AG08395 (cell line): Measurements from ENCODE around the gene PLOD2.

Experiments
- DNase-seq: peaks from one replicate; pipeline ENCODE4 v3.0.0; 2012; ENCODE audit warnings: mixed read lengths, low spot score

PLOD2 gene

DNA sequence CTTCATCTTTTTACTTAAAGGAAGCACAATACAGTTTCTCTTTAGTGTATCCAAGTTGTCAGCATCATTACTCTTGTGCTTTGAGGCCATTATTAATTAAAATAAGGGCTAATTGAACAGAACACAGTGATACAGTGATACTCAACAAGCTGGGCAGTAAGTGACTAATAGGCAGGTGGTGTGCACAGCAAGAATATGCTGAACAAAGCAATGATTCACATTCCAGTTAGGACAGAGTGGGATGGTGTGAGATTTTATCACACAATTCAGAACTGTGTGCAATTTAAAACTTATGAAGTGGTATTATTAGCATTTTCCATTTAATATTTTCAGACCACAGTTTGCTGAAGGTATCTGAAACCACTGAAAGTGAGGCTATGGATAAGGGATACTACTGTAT is 116.9 kb downstream of the PLOD2 start:
- no peak for DNase-seq

DNA sequence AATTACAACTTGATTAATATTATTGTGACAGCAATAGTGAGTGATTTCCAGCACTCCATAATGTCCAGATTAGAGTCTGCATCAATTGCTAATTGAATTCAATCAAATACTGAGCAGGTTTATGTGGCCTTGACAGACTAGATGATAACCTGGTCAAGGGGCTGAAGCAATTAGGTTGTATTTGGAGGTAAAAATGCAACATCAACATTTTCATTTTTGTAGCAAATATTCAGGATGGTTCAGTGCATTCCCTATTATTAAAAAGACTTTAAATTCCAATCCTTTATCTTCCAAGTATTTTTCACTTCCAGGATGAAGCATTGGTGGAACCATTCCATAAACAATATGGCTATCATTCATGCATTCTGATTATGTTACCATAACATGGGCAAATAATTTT is 120.4 kb downstream of the PLOD2 start:
- no peak for DNase-seq

DNA sequence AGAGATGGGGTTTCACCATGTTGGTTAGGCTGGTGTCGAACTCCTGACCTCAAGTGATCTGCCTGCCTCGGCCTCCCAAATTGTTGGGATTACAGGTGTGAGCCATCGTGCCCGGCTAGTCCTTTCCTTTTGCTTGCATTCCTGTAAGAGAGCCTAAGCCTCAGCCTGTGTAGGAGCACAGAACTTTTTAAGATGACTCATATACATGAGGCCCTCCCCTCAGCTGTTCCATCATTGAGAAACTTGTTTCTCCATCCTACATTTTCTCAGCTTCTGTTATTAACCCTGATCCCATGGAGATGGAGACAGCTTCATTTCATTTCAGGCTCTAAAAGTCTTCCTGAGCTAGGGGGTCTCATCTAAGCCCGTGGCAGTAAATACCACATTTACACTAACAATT is 123.3 kb downstream of the PLOD2 start:
- DNase-seq, result peak; percentile 11

DNA sequence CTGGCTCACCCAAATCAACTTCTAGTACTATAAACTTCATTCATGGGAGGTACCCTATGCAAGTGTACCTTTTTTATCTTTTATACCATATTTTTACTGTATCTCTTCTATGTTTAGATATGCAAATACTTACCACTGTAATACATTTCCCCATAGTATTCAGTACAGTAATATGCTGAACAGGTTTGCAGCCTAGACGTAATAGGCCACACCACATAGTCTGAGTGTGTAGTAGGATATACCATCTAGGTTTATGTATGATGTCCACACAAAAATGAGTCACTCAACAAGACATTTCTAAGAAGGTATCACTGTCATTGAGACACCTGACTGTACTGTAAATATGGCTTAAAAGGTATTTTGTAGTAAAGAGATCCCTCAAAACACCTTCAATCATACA is 124.7 kb downstream of the PLOD2 start:
- DNase-seq, result no peak

DNA sequence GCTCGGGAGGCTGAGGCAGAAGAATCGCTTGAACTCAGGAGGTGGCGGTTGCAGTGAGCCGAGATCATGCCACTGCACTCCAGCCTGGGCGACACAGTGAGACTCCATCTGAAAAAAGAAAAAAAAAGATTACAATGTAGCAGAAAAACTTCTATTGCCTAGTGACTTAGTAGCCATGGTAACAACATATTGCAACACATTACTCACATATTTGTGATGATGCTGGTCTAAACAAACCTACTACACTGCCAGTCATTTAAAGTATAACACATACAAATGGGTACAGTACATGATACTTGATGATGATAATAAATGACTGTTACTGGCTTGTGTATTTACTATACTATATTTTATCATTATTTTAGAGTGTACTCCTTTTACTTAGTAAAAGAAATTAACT is 125.6 kb downstream of the PLOD2 start:
- DNase-seq, result peak; percentile 7

DNA sequence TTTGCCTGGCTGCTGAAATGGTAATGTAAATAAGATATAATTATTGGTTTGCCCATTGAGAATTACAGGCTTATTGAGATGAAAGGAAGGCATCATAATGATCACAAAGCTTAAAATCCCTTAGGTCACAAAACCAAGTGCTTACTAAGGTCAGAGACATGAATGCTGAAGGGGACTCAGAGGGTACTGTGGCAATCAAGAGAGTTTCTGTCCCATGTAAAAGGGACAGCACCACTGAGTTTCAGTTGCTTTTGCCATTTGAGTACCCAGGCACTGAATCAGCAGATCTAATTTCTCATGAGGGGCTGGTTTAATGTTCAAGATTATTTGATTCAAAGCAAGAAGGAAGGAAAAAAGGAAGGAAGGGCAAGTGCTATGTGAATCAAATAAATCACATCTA is 127.0 kb downstream of the PLOD2 start:
- no peak for DNase-seq

DNA sequence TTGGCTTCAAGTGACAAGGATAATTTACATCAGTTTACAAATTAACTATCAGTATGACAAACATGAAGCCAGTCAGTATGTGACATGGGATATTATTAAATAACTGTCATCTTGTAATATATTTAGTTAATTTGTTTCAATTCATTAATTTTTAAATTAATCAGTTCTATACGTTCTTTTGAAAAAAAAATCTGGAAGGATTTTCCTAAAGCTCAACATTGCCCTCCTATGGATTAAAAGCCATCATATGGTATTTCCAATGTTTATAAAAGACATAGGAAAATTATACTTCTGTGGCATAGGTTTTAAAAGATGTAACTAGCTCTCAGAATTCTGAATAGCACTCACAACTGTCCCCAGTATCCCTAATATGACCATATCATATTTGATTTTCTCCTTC is 134.4 kb downstream of the PLOD2 start:
- DNase-seq, result no peak

DNA sequence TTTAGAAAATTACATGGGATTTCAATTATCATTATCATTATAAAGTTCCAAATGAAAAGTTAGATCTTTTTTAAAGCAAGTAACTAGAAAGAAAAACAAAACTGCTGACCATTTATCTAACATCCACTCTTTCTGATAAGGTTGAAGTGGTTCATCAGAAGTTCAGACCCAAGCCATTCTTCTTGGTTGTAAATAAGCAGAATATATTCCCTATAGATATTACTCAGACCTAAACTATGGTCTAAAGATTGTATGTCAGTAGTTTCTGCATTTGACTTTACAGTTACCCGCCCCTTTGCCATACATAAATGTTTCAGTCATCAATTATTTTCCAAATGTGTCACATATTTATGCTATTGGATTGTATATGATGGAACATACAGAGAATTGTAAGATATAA is 136.7 kb downstream of the PLOD2 start:
- no peak for DNase-seq

DNA sequence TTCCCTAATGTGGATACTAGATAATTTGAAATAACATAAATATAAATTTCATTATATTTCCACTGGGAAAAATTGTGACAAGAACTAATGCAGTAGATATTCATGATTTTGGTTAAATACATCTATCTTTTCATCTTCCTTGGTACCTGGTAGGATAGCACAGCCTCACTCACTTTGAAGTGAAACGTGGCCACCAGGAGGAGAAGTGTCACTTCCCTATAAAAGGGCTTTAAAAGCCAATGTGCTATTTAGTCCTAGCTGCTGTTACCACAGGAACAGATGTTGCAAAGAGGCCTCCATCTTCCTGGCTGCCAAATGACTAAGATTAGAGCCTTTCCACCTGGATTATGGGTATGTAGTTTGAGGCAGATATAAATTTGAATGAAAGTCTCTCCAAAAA is 140.0 kb downstream of the PLOD2 start:
- no peak for DNase-seq

DNA sequence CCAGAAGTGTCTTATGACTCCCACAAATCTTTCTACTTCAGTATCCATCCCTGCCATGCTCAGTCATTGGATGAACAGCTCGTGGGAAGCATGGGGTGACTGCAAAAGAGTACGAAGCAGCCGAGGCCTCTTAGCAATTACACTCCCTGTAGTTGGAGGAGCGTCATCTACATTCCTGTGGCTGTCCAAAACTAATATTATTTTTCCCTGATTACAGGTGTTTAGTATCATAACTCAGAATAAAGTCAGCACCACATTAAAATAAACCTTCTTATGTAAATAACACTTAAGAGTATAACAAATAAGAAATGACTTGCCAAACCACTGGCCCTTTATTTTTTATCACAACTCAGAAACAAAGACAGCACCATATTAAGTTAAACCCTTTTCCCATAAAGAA is 141.5 kb downstream of the PLOD2 start:
- DNase-seq, result no peak
